WTC11 (cell line): ENCODE data around the gene BAG2.

ENCODE experiments used
- ATF3 ChIP-seq: sonication (generic); formaldehyde crosslinking; conservative IDR thresholded peaks from 2 replicates; pipeline ENCODE4 v1.8.1; 2022; ENCODE audit warnings: mild to moderate bottlenecking, missing genetic modification reagents
- CTCF ChIP-seq: fragments of 200-600 bp; IDR thresholded peaks from 2 replicates; pipeline ENCODE4 v1.8.0; 2022; ENCODE audit warnings: antibody characterized with exemption
- ERG ChIP-seq: fragments of 250-450 bp; sonication (Bioruptor Pico); IDR thresholded peaks from 2 replicates; pipeline ENCODE4 v1.8.0; 2021; ENCODE audit warnings: mild to moderate bottlenecking
- FOXK1 ChIP-seq: sonication (generic); formaldehyde crosslinking; IDR thresholded peaks from 2 replicates; pipeline ENCODE4 v1.8.0; 2022; ENCODE audit warnings: mild to moderate bottlenecking, moderate library complexity, missing genetic modification reagents
- JUN ChIP-seq: sonication (generic); formaldehyde crosslinking; IDR thresholded peaks from 2 replicates; pipeline ENCODE4 v1.8.0; 2023; ENCODE audit warnings: mild to moderate bottlenecking, missing genetic modification reagents
- MAX ChIP-seq: sonication (generic); formaldehyde crosslinking; IDR thresholded peaks from 2 replicates; pipeline ENCODE4 v1.8.0; 2022; ENCODE audit warnings: mild to moderate bottlenecking, missing genetic modification reagents
- MXD4 ChIP-seq: fragments of 250-450 bp; sonication (Bioruptor Pico); IDR thresholded peaks from 2 replicates; pipeline ENCODE4 v1.8.0; 2021; ENCODE audit warnings: mild to moderate bottlenecking, moderate library complexity, borderline replicate concordance
- RORB ChIP-seq: fragments of 250-450 bp; sonication (Bioruptor Pico); IDR thresholded peaks from 2 replicates; pipeline ENCODE4 v1.9.0; 2021; ENCODE audit warnings: mild to moderate bottlenecking
- SMAD3 ChIP-seq: sonication (generic); formaldehyde crosslinking; IDR thresholded peaks from 2 replicates; pipeline ENCODE4 v1.8.0; 2022; ENCODE audit warnings: missing genetic modification reagents, mild to moderate bottlenecking, borderline replicate concordance
- TP53 ChIP-seq: sonication (generic); formaldehyde crosslinking; IDR thresholded peaks from 2 replicates; pipeline ENCODE4 v1.8.1; 2023; ENCODE audit warnings: mild to moderate bottlenecking, missing genetic modification reagents
- ZNF232 ChIP-seq: sonication (generic); formaldehyde crosslinking; IDR thresholded peaks from 2 replicates; pipeline ENCODE4 v1.8.0; 2022; ENCODE audit warnings: mild to moderate bottlenecking, missing genetic modification reagents
- ZNF396 ChIP-seq: fragments of 250-450 bp; sonication (Bioruptor Pico); IDR thresholded peaks from 2 replicates; pipeline ENCODE4 v1.8.0; 2021; ENCODE audit warnings: mild to moderate bottlenecking, moderate library complexity, borderline replicate concordance

GRCh38 chr6:57222743-57223077, 50.6 kb downstream of the BAG2 start:
- TF ChIP-seq ATF3 (CRISPR knock-in tag) (no peak), ZNF232 (CRISPR knock-in tag) (no peak), ERG (CRISPR knock-in tag) (no peak), FOXK1 (CRISPR knock-in tag) (no peak), MXD4 (CRISPR knock-in tag) (no peak), CTCF (no peak), ZNF396 (CRISPR knock-in tag) (no peak), TP53 (CRISPR knock-in tag) (no peak), MAX (CRISPR knock-in tag) (no peak), SMAD3 (CRISPR knock-in tag) (no peak), RORB (CRISPR knock-in tag) (no peak), JUN (no peak)
